Muscle of arm (tissue), 14 donors: ENCODE results near the gene HSFX3. TPM values are rescaled to one million over a fixed set of nuclear protein-coding genes. Genes with fewer than 3 reads are reported as not detected.
"Not testable (repeated sequence)": the region's sequence is repeated elsewhere in the genome, so short reads cannot be mapped to it uniquely, and the experiment has no call there.

ENCODE experiments used
- DNase-seq: peaks from one replicate; pipeline ENCODE4 v3.0.0-alpha.2; 2013
- long read RNA-seq, 11 donors: transcript quantifications; one replicate each; lab custom pipeline, GENCODE V29; 2026
- polyA plus RNA-seq, 12 donors: library from polyadenylated mRNA; unstranded; fragments of 120-200 nt; gene quantifications; one replicate each; pipeline ENCODE4 v1.2.1, GENCODE V29; 2013; ENCODE audit not compliant: insufficient read length in 12 of 12

HSFX3 gene
- 1 to 10 TPM in 2 of 12 donors, under 1 TPM in 6, not detected in 4; 0.30 to 1.5 (median 0.44) TPM for polyA plus RNA-seq
- long read RNA-seq, donor 1 = 0 reads
- long read RNA-seq, donor 2, partial matches to known transcripts = 0 of 2 reads
- long read RNA-seq, donor 2, other reads (novel, unspliced or antisense) = 0 of 2 reads
- long read RNA-seq, donor 3, partial matches to known transcripts = 7 of 8 reads
- long read RNA-seq, donor 3, other reads (novel, unspliced or antisense) = 0 of 8 reads
- long read RNA-seq, donor 4, partial matches to known transcripts = 0 of 3 reads
- long read RNA-seq, donor 4, other reads (novel, unspliced or antisense) = 0 of 3 reads
- long read RNA-seq, donor 5 = 0 reads
- long read RNA-seq, donor 6, partial matches to known transcripts = 0 of 1 reads
- long read RNA-seq, donor 6, other reads (novel, unspliced or antisense) = 0 of 1 reads
- long read RNA-seq, donor 7, partial matches to known transcripts = 0 of 1 reads
- long read RNA-seq, donor 7, other reads (novel, unspliced or antisense) = 0 of 1 reads
- long read RNA-seq, donor 8 = 0 reads
- long read RNA-seq, donor 9 = 0 reads
- long read RNA-seq, donor 10 = 0 reads
- long read RNA-seq, donor 11 = 0 reads

- DNase-seq = not testable (repeated sequence)
These were observed at the start of gene HSFX3 for GRCh38 chrX:149549701-149550100. TSS of gene HSFX3 (minus strand) at chrX:149549924. CDS start at chrX:149549852, 72 bp downstream.

- DNase-seq = not testable (repeated sequence)
These were observed 48.9 kb upstream of the HSFX3 start for GRCh38 chrX:149598603-149599002.

- DNase-seq = not testable (repeated sequence)
These were observed 46.2 kb upstream of the HSFX3 start for GRCh38 chrX:149595943-149596342.

GRCh38 chrX:149595214-149595613, 45.5 kb upstream of the HSFX3 start, which contains the start of gene HSFX2:
TSS of gene HSFX2 (minus strand) at chrX:149595314. CDS start at chrX:149594700, 614 bp downstream.
- not testable (repeated sequence) for DNase-seq

- DNase-seq = not testable (repeated sequence)
These were observed 41.3 kb upstream of the HSFX3 start for GRCh38 chrX:149590993-149591392.

DNA sequence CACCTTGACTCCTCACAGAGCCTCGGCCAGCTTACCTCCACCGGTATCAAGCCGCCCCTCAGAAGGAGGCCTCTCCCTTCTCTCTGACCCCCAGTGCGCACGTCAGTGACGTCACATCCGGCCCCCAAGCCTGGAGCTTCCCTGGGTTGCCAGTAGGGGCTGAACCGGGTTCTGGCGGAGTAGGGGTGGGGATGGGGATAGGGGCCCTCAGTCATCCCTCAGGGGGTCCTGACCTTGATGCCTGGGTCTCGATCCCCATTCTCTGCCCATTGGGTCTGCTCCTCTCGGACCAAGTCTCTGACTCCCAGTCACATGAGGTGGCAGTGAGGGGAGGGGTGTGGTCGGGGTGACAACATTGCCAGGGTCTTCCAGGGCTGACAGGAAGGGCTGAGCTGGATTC, 37.6 kb upstream of the HSFX3 start, which contains the start of gene MAGEA9B:
Gene MAGEA9B, minus strand, starts transcription at position 101 of the 400 bp plus-strand sequence. CDS start 4,280 bp downstream, outside the sequence.
- DNase-seq = not testable (repeated sequence)

GRCh38 chrX:149585631-149586030, 35.9 kb upstream of the HSFX3 start:
- not testable (repeated sequence) for DNase-seq

DNA sequence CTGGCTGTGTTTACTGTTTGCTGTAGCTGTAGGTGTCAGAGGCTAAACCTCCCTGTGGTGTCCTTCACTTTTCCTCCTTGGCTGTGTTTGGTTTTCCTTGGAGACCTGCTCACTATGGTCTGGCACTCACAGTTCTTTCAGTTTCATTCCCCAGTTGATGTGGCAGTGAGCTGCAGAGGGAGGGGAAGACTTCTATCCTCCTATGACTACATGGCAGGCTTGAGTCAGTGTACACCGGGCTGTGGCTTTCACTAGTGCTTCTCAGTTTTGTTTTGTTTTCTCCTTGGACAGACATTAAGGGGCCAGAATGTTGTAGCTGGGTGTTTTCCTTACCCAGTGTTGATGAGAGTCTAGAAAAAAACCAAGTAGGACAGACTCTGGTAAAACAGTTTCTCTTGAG, 23.7 kb upstream of the HSFX3 start:
- not testable (repeated sequence) for DNase-seq

- DNase-seq = no peak
These were observed 23.0 kb upstream of the HSFX3 start for GRCh38 chrX:149572743-149573142.

DNA sequence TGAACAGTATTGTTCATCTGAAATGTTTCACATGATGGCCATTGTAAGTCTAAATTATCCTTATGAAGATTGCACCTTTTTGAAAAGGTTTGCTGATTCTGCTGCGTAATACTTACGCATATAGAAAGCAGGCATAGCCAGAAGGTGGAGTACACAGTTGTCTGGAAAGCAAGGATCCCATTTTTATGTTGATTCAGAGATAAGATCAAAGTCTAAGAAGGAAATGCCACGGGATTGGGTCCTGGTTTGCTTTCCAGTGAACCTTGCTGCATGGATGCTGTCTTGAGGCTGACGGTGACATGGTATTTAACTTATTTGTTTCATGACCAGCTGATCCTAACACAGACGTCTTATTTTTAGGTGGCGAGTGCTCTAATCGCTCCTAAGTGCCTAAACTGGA, 22.0 kb upstream of the HSFX3 start:
- no peak for DNase-seq

- no peak for DNase-seq
These were observed 20.9 kb upstream of the HSFX3 start for GRCh38 chrX:149570668-149571067.

DNA sequence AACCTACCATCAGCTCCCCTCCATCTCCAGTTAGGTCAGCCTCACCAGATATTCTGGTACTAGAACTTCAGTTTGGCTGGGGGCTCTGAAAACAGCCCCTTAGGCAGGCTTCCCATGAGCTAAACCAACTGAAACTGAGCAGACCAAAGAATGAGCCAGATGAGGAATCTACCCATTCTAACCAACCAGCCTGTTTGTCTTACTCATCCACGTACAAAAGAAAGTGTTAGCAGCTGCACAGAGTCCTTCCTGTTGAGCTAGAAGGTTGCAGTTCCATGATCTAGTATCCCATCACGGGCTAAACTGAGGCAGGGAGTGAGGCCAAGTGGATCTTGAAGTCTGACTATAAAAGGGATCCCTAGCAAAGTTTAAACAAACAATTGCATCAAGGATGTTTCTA, 20.0 kb upstream of the HSFX3 start:
- no peak for DNase-seq

- DNase-seq = no peak
These were observed 19.1 kb upstream of the HSFX3 start for GRCh38 chrX:149568701-149569296.

- no peak for DNase-seq
These were observed 18.1 kb upstream of the HSFX3 start for GRCh38 chrX:149567621-149568417.

DNA sequence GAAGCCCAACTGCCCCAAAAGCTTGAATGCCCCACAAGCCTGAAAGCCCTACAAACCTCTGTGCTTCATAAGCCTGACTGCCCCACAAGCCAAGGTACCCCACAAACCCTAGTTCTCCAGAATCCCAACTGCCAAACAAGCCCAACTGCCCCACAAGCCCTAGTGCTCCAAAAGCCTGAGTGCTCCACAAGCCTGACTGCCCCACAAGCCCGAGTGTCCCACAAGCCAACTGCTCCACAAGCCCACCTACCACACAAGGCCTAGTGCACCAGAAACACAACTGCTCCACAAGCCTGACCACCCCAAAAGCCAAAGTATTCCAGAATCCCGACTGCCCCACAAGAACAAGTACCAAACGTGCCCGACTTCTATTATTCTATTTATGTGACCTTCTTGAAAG, 13.6 kb upstream of the HSFX3 start:
- DNase-seq = no peak

GRCh38 chrX:149555251-149555650, 5.5 kb upstream of the HSFX3 start:
- not testable (repeated sequence) for DNase-seq

DNA sequence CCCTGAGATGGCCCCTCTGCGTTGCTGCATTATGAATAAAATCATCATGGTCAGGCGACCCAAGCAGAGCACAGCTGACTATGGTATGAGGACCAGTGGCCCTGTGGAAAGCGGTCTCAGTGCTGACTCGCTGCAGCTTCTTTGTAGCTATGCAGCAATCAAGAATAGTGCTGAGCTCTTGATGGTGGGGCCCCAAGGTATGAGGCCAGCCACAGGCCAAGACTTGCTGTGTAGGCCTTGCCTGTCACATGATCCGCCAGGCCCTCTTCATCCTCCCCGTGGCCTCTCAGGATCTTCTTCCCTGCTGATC, 2.2 kb upstream of the HSFX3 start:
- DNase-seq = not testable (repeated sequence)

- not testable (repeated sequence) for DNase-seq
These were observed 1.7 kb upstream of the HSFX3 start for GRCh38 chrX:149551245-149551938.

GRCh38 chrX:149550454-149550853, 730 bp upstream of the HSFX3 start:
- not testable (repeated sequence) for DNase-seq

DNA sequence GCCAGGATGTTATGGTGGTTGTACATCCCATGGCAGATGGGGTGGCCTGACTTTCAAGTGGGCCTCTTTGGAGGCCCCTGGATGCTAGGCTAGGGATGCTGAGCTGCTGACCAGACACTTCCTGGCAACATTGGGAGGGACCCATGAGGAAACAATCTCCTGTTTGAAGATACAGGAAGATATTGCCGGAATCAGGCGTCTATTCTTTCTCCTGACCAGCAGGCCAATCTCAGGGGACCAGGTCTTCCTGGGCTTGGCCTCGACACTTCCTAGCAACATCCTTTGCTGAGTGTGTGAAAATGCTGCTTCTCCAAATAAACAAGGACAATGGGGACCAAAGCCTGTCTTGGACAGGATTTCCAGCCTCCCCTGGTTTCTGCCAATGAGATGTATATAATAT, 1.9 kb downstream of the HSFX3 start:
- not testable (repeated sequence) for DNase-seq

DNA sequence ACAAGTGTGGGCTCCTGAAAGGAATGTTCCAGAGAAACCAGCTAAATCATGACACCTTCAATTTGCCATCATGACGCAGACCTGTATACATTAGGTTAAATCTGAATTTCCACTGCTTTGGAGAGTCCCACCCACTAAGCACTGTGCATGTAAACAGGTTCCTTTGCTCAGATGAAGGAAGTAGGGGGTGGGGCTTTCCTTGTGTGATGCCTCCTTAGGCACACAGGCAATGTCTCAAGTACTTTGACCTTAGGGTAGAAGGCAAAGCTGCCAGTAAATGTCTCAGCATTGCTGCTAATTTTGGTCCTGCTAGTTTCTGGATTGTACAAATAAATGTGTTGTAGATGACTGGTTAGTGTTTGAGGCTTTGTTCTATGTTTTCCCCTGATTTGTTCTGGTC, 2.8 kb downstream of the HSFX3 start:
- not testable (repeated sequence) for DNase-seq
